DLD1 (cell line): ENCODE data around the gene CCDC107.
"Not testable (repeated sequence)": the region's sequence is repeated elsewhere in the genome, so short reads cannot be mapped to it uniquely, and the experiment has no call there.

ENCODE experiments used
- in situ Hi-C: cut with HindIII; loops from 2 replicates; pipeline ENCODE4 v1.10.0; 2017; ENCODE audit warnings: low sequenced_read_pairs

CCDC107 gene

GRCh38 chr9:35658137-35658967, at the start of gene CCDC107:
Gene CCDC107 (plus strand): TSS chr9:35658292. CDS start chr9:35658380, 88 bp downstream.
- in situ Hi-C loops: no loop called here

GRCh38 chr9:35609001-35609819, 48.9 kb upstream of the CCDC107 start:
- in situ Hi-C loops: no loop called here

GRCh38 chr9:35609820-35610163, 48.3 kb upstream of the CCDC107 start:
- in situ Hi-C loops: no loop called here

DNA sequence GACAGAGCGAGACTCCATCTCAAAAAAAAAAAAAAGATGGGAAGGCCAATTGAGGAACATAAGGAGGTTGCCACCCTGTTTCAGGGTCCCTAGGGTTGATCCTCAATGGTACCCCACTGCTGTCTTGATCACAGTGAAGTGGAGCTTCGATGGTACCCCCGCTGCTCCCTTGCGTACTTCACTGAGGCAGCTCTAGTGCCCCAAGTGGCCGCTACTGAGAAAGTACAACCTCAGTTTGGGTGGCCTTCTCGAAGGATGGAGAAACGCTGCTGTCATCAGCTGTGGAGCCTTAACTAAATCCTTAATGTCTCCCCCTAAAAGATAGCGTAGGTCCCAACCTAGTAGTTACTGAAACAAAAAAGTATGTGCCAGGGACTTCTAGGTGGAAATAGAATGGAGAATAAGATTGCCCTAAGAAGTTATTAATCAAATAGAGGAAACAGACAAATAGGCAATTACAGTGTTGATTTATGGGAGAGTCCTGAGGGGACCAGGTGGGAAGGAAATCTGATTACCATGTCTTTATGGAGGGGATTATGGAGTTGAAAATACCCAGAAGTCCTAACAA, 46.8 kb upstream of the CCDC107 start:
- in situ Hi-C loops: no loop called here

- in situ Hi-C loops: not testable (repeated sequence)
These were observed 46.0 kb upstream of the CCDC107 start for GRCh38 chr9:35612066-35612465.

GRCh38 chr9:35612843-35613242, 45.2 kb upstream of the CCDC107 start:
- in situ Hi-C loops: no loop called here

- in situ Hi-C loops: no loop called here
These were observed 42.0 kb upstream of the CCDC107 start for GRCh38 chr9:35615981-35616680.

DNA sequence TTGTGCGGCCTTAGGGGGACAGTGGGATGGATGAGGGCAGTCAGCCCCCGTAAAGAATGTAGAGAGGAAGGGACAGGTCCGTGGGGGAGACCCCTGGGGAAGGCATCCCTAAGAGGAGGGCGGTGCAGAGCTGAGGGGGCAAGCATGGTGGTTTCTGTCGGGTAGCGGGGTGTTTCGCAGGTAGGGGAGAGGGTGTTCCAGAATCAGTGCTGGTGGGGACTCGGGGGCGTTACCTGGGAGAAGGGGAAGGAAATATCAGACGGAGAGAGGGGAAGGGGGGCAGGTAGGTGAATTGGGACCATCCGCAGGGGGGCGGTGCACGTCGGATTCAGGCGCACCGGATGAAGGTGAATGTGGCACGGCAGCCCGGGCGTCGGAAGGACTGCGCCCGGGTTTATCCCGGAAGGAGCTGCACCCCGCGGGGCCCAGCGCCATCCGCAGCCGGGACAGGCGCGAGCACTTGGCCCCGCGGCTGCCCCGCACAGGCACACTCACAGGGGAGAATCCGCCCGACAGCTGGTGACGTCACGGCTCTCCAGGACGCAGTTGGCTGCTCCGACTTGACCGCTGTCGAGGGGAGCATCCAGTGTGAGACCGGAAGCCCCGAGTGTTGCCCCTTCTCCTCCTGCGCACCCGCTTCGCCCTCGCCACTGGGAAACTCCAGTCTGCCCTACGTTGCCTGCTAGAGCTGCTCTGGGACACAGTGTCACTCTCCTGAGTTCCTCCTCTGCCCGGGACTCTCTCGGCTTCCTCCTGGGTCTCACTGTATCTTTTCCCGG, 41.2 kb upstream of the CCDC107 start:
- in situ Hi-C loops: no loop called here

GRCh38 chr9:35617548-35617947, 40.5 kb upstream of the CCDC107 start:
- in situ Hi-C loops: no loop called here

- in situ Hi-C loops: no loop called here
These were observed 39.8 kb upstream of the CCDC107 start, which contains the start of gene CD72 for GRCh38 chr9:35618325-35618727. Gene CD72 (minus strand): TSS chr9:35618413. CDS start chr9:35618303, 110 bp downstream.

GRCh38 chr9:35618854-35619799, 39.0 kb upstream of the CCDC107 start:
- in situ Hi-C loops: no loop called here

- in situ Hi-C loops: no loop called here
These were observed 38.3 kb upstream of the CCDC107 start for GRCh38 chr9:35619800-35620158.

GRCh38 chr9:35627575-35627974, 30.5 kb upstream of the CCDC107 start:
- in situ Hi-C loops: no loop called here

DNA sequence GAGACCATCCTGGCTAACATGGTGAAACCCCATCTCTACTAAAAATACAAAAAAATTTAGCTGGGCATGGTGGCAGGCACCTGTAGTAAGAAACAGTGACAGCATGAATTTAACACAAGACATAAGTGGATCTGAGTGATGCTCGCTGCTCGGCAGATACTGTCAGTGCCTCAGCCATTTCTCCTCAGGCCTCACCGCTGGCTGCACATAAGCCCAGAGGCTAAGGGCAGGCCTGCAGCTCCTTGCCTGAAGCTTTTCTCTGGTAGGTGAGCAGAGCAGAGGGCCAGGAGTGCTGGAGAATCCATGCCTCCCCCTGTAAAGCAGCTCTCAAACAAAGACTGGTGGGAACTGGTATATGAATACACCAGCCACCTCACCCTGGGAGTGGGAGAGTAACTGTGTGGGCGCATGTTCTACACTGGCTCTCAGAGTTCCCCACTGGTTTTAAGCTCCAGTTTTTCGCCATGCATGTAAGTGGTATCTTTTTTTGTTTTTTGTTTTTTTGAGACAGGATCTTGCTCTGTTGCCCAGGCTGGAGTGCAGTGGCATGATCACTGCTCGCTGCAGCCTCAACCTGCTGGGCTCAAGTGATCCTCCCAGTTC, 29.6 kb upstream of the CCDC107 start:
- in situ Hi-C loops: no loop called here

DNA sequence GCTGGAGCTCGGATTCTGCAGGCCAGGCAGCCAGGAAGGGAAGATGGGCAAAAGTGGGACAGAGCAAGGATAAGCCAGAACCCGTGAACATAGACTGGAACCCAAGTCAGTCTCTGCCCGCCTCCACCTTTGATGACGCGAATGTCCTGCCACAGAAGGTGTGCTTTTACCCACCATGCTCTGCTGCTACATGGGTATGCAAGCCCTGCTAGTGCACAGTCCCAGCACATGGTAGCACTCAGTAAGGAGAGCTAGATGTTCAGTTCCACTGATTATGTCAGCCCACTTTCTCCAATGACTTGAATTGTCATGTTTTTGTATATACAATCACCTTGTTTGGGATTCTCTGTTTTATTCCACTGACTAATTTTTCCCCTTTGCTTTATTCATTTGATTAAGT, 28.5 kb upstream of the CCDC107 start:
- in situ Hi-C loops: no loop called here

GRCh38 chr9:35635730-35636129, 22.4 kb upstream of the CCDC107 start:
- in situ Hi-C loops: no loop called here

GRCh38 chr9:35636135-35636876, 21.8 kb upstream of the CCDC107 start:
- in situ Hi-C loops: no loop called here

DNA sequence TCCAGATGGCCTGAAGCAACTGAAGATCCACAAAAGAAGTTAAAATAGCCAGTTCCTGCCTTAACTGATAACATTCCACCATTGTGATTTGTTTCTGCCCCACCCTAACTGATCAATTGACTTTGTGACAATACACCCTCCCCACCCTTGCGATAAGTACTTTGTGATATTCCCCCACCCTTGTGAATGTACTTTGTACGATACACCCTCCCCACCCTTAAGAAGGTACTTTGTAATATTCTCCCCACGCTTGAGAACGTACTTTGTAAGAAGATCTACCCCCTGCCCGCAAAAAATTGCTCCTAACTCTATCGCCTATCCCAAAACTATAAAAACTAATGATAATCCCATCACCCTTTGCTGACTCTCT, 21.2 kb upstream of the CCDC107 start:
- in situ Hi-C loops: not testable (repeated sequence)
